ENCODE results near the gene QARS1.

QARS1 gene

GRCh38 chr3:49054344-49054862 lies 50.2 kb downstream of the QARS1 start:
- no peak for DNase-seq (ENCODE audit: low read depth in 1 of 2, low spot score in 1 of 2)

- no peak for DNase-seq (ENCODE audit: low read depth in 1 of 2, low spot score in 1 of 2)
Measured at GRCh38 chr3:49053543-49053942, 51.0 kb downstream of the QARS1 start.
